Activated effector memory CD4-positive, alpha-beta T cell treated with anti-CD3 and anti-CD28 coated beads, Interleukin-2, amount 50 U/mL, for 16 hours (primary cell): Measurements from ENCODE around the gene COL8A2.

Experiments used
- DNase-seq: peaks from one replicate; pipeline ENCODE4 v3.0.0-alpha.2; 2020

The COL8A2 gene

DNA sequence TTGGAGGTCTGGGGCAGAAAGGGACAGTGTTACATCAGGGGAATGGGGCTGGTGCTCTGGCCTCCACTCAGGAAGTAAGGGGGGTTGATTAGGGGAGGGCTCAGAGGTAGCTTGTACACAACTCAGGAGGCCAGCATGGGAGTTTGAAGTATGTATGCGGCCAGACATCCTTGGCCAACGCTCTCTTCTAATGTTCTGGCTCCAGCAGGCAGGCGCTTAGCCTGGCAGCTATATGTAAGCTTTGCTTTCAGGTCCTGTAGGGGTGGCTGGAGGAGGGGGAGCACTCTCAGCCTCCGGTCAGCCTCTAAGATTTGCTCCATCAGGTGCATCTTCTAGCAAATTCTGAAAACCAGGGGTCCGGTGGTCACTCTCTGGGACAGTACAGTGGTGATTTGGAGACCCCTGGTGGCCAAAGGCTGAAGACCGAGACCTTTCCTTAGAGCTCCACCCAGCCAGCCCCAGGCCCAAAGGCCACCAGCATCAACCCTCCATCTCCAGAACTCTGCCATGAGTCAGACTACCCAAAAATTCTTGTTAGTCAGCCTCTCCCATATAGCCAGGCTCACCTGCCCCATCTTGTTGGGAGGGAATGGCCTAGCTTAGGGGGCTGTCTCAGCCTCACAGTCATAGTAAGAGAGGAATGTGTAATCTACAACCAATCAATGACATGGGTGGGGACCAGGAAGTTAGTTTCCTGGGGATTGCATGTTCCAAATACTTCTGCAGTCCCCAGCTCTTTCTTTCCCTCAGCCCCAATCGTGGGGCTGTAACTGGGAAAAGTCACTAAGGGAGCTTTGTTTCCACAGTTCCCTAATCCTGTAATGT is 9.7 kb upstream of the COL8A2 start:
- DNase-seq = no peak

GRCh38 chr1:36134031-36134430 is 9.0 kb upstream of the COL8A2 start:
- no peak for DNase-seq

DNA sequence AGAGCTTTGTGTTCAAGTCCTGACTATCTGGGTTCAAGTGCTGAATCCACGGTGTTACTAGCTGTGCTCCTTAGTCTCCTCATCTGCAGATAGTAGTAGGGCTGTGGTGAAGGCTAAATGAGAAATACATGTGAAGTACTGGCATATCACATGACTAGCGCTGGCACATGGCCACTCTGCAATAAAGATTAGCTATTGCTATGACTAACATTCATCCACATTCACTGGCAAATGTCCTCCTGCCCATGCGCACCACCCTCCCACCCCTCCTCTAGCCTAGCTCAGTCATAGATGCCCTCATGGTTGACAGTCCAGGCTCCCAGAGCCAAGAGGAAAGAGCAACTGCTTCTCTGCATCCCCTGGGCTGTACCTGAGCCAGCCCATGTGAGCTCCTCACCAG is 8.5 kb upstream of the COL8A2 start:
- no peak for DNase-seq

DNA sequence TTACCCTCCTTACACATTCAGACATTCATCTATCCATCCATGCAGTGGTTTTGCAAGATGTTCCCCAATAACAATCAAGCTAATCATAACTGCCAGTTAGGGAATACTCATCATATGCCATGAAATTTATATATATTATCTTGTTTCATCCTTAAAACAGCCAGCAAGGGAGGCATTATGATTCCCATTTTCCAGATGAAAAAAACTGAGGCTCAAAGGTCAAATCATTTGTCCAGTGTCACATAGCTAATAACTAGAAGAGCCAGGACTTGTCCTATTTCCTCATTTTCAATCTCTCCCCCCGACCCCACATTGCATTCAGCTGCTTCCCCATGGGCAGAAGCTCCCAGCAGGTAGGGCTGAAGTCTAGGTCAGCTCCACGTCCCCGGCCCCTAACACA is 7.0 kb upstream of the COL8A2 start:
- no peak for DNase-seq

DNA sequence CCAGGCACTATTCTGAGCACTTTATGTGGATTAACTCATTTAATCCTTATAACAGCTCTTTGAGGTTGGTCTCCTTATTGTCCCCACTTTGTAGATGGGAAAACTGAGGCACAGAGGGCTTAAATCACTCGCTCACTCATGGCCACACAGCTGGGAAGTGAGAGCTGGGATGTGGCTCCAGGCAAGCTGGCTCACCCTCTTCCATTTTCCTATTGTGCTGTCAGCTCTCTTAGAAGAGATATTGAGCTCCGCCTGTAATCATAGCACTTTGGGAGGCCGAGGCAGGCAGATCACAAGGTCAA is 3.8 kb upstream of the COL8A2 start:
- DNase-seq = no peak

DNA sequence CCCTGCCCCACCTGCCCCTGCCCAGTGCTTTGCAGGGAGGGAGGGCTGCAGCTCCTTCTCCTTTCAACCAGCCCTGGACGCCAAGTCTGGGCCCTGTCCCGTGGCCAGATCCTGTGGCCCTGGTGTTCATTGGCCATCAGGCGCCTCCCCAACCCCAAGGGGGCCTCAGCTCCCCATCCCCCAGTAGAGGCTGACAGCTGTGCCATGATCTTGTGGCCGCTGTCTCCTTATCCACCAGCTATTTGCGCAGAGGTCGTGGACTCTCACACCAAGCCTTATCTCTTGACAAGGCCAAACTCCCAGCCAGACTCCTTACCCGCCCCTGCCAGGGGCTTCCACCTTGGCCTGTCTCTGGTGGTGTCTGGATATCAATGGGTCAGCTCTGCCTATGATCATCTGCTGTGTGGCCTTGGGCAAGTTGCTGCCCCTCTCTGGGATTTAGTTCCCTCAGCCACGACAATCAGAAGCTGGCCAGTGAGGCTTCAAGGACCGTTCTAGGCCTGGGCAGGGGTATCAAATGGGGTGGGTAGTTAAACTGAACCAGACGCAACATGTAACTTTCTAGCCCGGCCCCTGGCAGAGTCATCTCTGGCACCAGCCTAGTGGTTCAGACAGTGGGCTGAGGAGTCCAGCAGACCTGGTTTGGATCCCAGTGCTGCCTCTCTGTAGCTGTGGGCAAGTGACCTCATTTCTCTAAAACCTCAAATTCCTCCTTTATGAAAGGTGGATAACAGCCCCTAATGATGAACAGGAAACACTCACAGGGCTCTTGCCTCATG is 3.3 kb upstream of the COL8A2 start:
- DNase-seq = no peak

GRCh38 chr1:36126797-36127500 is 1.9 kb upstream of the COL8A2 start:
- no peak for DNase-seq

DNA sequence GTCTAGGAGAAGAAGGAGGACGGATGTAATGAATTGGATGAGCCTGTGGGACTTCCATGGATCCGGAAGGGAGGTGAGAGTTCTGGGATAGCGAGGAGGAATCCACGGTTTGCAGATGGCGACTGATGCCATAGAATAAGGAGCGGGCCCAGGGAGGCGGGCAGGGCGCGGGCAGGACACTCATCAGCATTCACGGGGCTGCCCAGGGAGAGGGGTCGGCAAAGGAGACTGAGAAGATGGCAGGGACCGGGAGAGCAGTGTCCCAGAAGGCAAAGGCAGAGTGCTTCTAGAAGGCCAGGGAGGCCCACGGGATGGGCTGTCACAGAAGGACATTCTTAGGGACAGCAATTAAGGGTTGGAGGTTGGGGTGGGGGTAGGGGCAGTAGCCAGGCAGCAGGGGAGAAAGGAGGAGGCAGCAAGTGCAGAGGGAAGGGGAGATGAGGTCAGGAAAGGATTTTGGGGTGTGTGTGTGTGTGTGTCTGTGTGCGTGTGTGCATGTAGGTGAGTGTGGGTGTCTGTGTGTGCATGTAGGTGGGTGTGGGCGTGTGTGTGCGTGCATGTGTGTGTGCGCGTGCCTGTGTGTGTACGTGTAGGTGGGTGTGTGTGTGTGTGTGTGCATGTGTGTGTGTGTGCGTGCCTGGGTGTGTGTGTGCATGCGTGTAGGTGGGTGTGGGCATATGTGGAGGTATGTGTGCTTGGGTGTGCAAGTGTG is 1.1 kb upstream of the COL8A2 start:
- DNase-seq = no peak

DNA sequence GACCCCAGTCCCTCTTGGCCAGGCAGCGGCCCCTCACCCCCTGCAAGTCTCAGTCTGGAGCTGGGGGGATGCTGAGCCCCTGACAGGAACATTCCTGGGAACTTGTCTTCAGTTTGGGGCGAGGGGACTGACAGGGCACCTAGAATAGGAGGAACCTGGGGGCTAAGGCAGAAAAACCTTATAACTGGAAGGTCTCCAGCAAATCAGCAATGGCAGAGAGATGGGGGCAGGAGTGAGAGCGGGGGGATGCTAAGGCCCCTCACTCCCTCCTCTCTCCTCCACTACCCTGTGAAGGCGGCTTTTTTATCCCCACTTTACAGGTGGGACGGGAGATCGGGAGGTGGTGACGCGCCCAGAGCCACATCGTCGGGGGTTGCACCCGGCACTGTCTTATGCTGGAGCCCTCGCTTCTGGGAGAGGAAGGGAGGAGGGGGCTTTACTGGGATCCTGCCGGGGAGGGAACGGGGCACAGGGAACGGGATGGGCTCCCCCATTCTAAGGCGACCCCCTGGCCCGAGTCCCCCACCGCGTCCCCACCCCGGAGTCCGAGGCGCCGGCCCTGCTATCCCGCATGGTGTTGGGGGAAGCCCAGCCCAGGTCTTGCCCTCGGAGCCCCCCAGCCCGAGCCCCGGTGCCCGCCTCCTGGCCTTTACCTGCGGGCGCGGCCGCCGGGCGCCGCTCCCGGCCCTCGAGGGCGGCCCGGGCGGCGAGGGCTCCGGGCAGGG is 456 bp downstream of the COL8A2 start:
- DNase-seq = no peak

DNA sequence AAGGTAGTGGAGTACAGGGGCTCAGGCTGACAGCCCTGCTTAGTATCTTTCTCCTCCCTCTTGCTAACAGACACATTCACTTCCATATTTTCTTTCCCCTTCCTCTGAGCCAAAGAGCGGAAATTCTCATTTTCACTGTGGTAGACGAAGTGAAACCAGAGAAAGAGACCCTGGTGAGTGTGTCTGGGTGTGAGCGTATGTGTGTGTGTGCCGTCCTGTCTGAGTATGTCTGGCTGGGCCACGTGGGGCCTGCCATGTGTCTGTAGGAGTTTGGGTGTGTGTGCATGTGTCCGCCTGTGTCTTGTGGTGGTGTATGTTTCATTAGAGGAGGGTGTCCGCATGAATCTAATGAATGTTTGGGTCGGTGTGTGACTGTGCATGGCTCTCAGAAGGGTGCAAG is 1.7 kb downstream of the COL8A2 start:
- DNase-seq = no peak

GRCh38 chr1:36122062-36123030 is 2.7 kb downstream of the COL8A2 start:
- DNase-seq = no peak

- no peak for DNase-seq
Measured at GRCh38 chr1:36119456-36119855, 5.6 kb downstream of the COL8A2 start.

- no peak for DNase-seq
Measured at GRCh38 chr1:36118447-36119204, 6.4 kb downstream of the COL8A2 start.

DNA sequence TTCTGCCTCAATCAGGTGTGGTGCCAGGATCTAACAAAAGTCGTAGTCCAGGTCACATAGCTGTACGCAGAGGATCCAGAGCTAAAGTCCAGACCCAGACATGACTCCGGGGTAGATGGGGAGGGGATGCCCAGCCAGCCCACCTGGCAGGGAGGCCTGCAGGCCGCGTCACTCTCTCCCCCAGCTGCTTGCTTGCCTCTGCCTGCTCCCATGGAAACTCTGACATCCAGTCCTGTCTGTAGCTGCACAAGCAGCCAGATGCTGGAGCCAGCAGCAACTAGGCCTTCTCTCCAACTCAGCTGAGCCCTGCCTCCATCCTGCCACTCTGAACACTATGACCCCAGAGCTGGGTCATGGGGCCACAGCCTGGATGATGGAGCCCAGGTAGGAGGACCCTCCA is 8.1 kb downstream of the COL8A2 start:
- no peak for DNase-seq

GRCh38 chr1:36115931-36116330 is 9.1 kb downstream of the COL8A2 start:
- no peak for DNase-seq

- DNase-seq = no peak
Measured at GRCh38 chr1:36115200-36115669, 9.8 kb downstream of the COL8A2 start.

- no peak for DNase-seq
Measured at GRCh38 chr1:36114371-36114770, 10.7 kb downstream of the COL8A2 start.

- no peak for DNase-seq
Measured at GRCh38 chr1:36112823-36113222, 12.2 kb downstream of the COL8A2 start.

DNA sequence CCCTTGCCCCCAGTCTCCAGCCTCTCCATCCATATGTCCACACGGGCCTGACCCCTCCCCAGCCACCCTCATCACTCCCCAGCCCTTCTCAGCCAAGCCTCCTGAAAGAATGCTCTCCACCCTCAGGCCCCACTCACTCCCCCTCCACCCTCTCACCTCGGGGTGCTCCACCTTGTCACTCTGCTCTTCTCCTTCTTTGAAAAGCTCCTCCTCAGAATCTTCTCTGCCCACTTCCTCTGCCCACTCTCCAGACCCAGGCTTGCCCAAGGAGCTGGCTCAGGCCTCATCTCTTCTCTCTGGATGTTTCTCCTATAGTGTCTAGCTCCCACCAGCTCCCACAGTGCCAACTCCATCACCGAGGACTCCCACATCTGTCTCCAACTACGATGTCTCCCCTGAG is 13.9 kb downstream of the COL8A2 start:
- DNase-seq = no peak

DNA sequence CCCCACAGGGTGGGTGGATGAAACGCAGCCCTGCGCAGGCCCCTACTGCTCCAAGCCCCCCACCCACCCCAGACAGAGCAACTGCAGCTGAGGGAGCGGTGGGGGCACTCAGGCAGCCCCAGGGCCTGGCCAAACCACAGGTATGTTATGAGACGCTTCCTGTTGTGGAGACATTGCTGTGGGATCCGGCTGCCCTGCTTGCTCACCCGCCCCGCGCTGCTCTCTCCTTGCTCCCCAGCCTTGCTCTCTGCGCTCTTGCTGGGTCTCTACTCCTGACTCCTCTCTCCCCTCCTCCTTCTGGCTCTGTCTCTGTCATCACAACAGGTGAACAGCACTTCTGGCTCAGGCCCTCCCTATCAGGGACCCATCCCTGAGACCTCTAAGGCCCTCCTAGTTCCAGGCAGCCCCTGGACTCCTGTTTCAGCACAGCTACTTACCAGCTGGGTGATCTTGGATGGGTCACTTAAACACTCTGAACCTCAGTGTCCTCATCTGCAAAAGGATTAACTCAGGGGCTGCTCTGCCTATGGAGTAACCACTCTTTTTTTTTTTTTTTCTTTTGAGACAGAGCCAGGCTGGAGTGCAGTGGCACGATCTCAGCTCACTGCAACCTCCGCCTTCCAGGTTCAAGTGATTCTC is 15.9 kb downstream of the COL8A2 start:
- no peak for DNase-seq
